Naive thymus-derived CD8-positive, alpha-beta T cell (primary cell): ENCODE data around the gene GAB4. TPM values are rescaled to one million over a fixed set of nuclear protein-coding genes. Genes with fewer than 3 reads are reported as not detected.
A peak's percentile ranks its signal among the peaks of the same experiment; 100 is the strongest.

Experiments used
- ATAC-seq, 2 donors: fragments of 150-1000 bp; cut with Tn5 transposase in 1 of 2; sonication (Bioruptor Pico), chemical (Tn5 transposase) in 1 of 2; 1 replicate in 1 of 2; 2 replicates in 1 of 2; pipeline ENCODE4 v1.10.0; 2021; ENCODE audit warnings: mild to moderate bottlenecking in 2 of 2, moderate library complexity in 2 of 2
- POLR2A ChIA-PET: fragments of 350-600 bp; sonication (Branson Sonifier 250); formaldehyde crosslinking; loops from one replicate; lab custom pipeline; 2021; ENCODE audit warnings: antibody characterized with exemption; lab: Charles Lee
- DNase-seq, 10 donors: peaks; one replicate each; pipeline versions ENCODE4 v3.0.0 to v3.0.0-alpha.2; 2020 to 2022
- H3K27ac Mint-ChIP-seq, 10 donors: one replicate each; pipeline ENCODE4 v1.8.0; 2020 to 2022; ENCODE audit warnings: mild to moderate bottlenecking in 10 of 10, mixed read lengths in 10 of 10, moderate library complexity in 4 of 10, inconsistent platforms in 1 of 10
- H3K27me3 Mint-ChIP-seq, 5 donors: one replicate each; pipeline ENCODE4 v1.8.0; 2021 to 2022; ENCODE audit warnings: mixed read lengths in 5 of 5
- H3K36me3 Mint-ChIP-seq, 3 donors: one replicate each; pipeline ENCODE4 v1.8.0; 2020 to 2022; ENCODE audit warnings: mixed read lengths in 3 of 3, mild to moderate bottlenecking in 2 of 3, inconsistent platforms in 1 of 3
- H3K4me1 Mint-ChIP-seq, 4 donors: one replicate each; pipeline ENCODE4 v1.8.0; 2021 to 2022; ENCODE audit warnings: mixed read lengths in 4 of 4
- H3K4me3 Mint-ChIP-seq, 10 donors: one replicate each; pipeline ENCODE4 v1.8.0; 2020 to 2022; ENCODE audit warnings: mild to moderate bottlenecking in 10 of 10, mixed read lengths in 10 of 10, moderate library complexity in 6 of 10, inconsistent platforms in 1 of 10
- H3K9me3 Mint-ChIP-seq, 9 donors: one replicate each; pipeline ENCODE4 v1.8.0; 2020 to 2022; ENCODE audit warnings: mixed read lengths in 9 of 9, mild to moderate bottlenecking in 3 of 9, inconsistent platforms in 1 of 9, moderate library complexity in 1 of 9
- polyA plus RNA-seq, 3 donors: library from polyadenylated mRNA; unstranded; fragments of 300-500 nt; fragmentation: Illumina TruSeq; gene quantifications; one replicate each; pipeline ENCODE4 v1.2.3, GENCODE V29; 2021
- total RNA-seq, 8 experiments: library from RNA in 2 of 8; stranded (reverse) in 2 of 8; gene quantifications; one replicate each; pipeline ENCODE4 v1.2.3 and lab custom pipeline; 2021 to 2026

The GAB4 gene
- total and polyA plus RNA-seq, 5 experiments from 2014 or later, result 1.1 to 1.6 TPM; not detected in 3

DNA sequence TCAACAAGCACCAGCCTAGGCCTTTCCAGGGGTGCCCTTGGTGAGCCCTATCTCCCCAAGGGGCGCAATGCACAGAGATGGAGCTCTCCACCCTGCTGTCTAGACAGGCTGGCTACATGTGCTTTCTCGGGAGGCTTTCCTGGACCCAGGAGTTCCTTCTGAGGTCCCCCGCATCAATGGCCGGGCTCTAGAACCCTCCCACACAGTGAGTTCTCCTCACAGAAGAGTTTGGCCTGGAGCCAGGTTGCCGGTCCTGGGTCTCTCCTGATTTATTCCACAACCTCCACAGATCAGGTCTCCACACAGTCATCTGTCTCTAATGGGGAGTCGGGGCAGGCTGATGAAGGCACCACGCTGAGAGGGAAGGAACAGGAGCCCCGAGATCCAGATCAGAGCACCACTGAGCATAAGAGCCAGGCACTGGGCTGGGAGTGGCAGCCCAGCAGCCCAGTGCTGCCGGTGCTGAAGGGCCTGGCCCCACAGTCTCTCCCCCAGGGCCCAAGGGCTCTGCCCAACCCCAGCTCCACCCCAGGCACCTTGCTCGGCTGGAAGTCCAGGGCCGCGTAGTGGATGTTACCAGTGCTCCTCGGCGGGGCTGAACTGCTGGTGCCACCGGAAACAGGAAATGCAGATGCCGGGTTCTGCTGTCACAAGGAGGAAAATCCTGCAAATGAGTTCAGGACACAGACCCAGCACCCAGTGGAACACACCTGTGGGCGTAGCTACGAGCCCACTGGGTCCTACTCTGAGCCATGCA lies 44.7 kb downstream of the GAB4 start:
- H3K36me3 Mint-ChIP-seq, result peaks cover 0 to 2% (median 0%) of the 10 kb centered on the region in 3 donors
- H3K4me3 Mint-ChIP-seq, result no peak overlapping the region
- ATAC-seq (no peak), DNase-seq (no peak)
- peaks cover 0 to under 1% (median 0%) of the 10 kb centered on the region in 4 donors for H3K4me1 Mint-ChIP-seq
- POLR2A ChIA-PET, result no interaction called here
- peaks cover 0 to 9% (median 0%) of the 10 kb centered on the region in 5 donors for H3K27me3 Mint-ChIP-seq
- H3K9me3 Mint-ChIP-seq, result no peaks in the 10 kb centered on the region
- H3K27ac Mint-ChIP-seq, result no peak overlapping the region

DNA sequence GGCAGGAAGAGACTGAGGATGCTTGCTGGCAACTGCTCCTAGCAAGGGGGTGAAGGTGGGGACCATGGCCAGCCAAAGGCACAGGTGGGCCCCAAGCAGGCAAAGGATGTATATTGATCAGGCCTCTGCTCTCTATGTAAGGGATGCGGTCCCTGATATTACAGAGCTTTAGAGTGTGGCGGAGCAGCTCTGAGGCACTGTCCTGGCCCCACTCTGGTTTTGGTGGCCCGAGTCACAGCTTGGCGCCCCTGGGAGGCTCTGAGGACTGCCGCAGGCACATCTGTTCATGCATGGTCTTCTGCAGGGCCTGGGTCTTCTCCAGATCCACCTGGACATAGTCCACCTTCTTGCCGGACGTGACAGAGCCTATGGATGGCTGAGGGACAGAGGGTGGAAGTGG lies 45.5 kb downstream of the GAB4 start:
- H3K27ac Mint-ChIP-seq, result peak overlapping the region in 1 of 10 donors; percentile 13
- peaks cover 0 to 9% (median 0%) of the 10 kb centered on the region in 5 donors for H3K27me3 Mint-ChIP-seq
- no peak overlapping the region for H3K4me3 Mint-ChIP-seq
- peaks cover 0 to 2% (median 0%) of the 10 kb centered on the region in 3 donors for H3K36me3 Mint-ChIP-seq
- POLR2A ChIA-PET, result no interaction called here
- ATAC-seq (no peak), DNase-seq (no peak)
- no peaks in the 10 kb centered on the region for H3K9me3 Mint-ChIP-seq
- H3K4me1 Mint-ChIP-seq, result no peaks in the 10 kb centered on the region

DNA sequence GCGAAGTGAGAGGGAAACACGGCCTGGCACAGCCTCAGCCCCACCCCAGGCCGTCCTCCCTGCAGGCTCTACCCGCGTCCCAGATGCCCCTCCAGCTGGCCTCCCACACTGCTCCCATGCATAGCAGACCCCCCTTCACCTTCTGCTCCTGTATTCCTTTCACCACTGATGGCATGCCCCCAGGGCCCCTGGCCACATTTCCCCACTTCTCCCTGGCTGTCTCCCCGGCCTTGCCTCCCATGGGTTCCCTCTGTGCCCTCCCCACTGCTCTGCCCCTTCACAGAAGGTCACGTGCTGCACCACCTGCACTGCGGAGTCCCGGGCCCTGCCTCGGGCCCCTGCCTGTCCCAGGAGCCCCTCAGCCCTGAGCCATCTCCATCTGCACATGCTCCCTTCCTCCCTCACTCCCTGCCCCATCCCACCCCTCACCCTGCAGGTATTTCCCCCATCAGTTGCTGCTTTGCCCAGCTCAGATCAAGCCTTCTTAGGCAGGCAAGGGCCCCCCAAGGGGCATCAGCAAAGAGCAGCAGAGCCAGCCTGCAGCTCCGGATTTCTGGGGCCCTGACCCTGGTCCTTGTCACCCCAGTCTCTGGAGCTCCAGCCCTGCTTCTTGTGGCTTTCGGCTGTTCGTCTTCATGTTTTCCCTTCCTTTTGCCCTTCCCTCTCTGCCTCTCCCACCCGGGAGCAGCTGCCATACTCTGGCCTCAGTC lies 46.4 kb downstream of the GAB4 start:
- H3K27me3 Mint-ChIP-seq, result peaks cover 0 to 9% (median 0%) of the 10 kb centered on the region in 5 donors
- no peak for ATAC-seq
- H3K27ac Mint-ChIP-seq, result peak overlapping the region in 1 of 10 donors; percentile 13
- H3K36me3 Mint-ChIP-seq, result peaks cover 0 to 2% (median 0%) of the 10 kb centered on the region in 3 donors
- H3K4me1 Mint-ChIP-seq, result peaks cover 0 to 5% (median 0%) of the 10 kb centered on the region in 4 donors
- H3K9me3 Mint-ChIP-seq, result no peaks in the 10 kb centered on the region
- H3K4me3 Mint-ChIP-seq, result no peak overlapping the region
- no peak for DNase-seq
- POLR2A ChIA-PET, result no interaction called here

DNA sequence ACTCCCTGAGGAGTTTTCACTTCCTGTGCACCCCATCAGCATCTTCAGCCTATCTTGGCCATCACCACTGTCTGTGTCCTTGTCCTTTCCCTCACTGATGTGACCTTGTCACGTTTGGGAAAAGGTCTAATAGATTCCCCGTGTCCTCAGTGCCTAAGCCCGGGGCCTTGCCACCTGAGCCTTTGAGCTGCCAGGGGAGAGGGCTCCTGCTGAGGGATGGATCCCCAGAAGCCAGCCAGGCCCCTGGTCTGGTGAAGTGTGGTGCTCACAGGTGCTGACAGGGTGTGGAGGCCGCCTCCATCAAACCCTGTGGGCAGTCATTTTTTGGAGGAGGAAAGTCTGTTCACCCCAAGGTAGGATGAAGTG lies 47.2 kb downstream of the GAB4 start:
- POLR2A ChIA-PET, result no interaction called here

DNA sequence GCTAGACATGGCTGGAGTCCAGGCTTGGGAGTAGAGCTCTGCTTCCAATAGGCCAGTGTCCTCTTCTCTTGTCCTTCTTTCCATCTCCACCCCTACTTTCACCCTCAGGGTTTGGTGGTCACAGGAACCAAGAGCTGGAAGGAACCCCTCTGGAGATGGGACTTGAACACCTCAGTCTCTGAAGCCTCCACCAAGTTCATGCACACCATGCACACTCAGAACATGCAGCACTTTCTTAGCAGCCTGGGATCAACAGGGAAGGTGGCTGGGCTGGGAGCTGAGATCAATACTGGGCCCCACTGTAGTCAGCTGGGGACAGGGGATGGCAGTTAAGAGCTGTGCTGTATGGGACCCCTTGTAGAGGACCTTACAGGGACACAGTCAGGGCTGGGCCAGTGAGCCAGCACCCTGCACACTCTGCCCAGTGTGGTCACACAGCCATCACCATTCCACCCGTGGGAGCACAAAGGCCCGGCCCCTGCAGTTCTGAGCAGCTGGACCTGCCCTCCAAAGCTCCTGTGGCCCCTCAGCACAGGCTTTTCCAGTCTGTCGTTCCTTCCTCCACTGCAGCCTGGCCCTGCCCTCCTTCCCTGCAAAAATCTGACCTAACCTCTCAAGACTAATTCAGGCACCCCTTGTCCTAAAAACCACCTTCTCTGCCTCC lies 47.7 kb downstream of the GAB4 start:
- POLR2A ChIA-PET, result no interaction called here
- H3K36me3 Mint-ChIP-seq, result no peaks in the 10 kb centered on the region
- H3K9me3 Mint-ChIP-seq, result no peaks in the 10 kb centered on the region
- peak overlapping the region in 2 of 10 donors; percentile 1 to 34 for H3K27ac Mint-ChIP-seq
- no peak for ATAC-seq
- peaks cover 5 to 16% (median 8%) of the 10 kb centered on the region in 4 donors for H3K4me1 Mint-ChIP-seq
- no peak overlapping the region for H3K4me3 Mint-ChIP-seq
- peaks cover 0 to 4% (median 0%) of the 10 kb centered on the region in 5 donors for H3K27me3 Mint-ChIP-seq
- no peak for DNase-seq

More for the DNA sequence above, 47.2 kb downstream of the GAB4 start:
- H3K27me3 Mint-ChIP-seq, result peaks cover 0 to 4% (median 0%) of the 10 kb centered on the region in 5 donors
- ATAC-seq, result no peak
- no peak overlapping the region for H3K4me3 Mint-ChIP-seq
- H3K27ac Mint-ChIP-seq, result peak overlapping the region in 2 of 10 donors; percentile 1 to 34
- no peak for DNase-seq
- H3K9me3 Mint-ChIP-seq, result no peaks in the 10 kb centered on the region
- H3K36me3 Mint-ChIP-seq, result no peaks in the 10 kb centered on the region
- H3K4me1 Mint-ChIP-seq, result peaks cover 2 to 10% (median 5%) of the 10 kb centered on the region in 4 donors

DNA sequence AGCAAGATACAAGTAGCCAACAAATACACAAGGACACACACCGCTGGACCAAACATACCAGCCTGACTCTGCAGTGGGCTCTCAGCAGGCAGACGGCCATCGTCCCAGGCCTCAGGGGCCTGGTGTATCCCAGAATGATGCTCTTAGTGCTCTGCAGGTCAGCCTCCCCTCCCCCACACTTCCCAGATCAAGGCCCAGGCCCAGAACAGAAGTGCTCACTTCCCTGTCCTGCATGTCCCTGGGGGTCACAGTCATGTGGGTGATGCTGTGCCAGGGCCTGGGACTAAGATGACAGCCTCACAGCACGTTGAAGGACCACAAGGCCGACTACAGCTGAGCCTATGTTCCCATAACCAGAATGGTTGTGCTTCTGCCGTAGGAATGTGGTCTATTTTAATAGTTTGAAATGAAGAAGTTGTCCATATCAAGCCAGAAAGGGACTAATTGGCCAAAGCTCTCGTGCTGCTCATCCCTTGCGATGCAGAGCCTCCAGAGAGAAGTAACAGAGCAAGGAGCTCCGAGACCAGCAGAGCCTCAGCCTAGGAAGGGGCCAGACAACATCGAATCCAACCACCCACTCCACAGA lies 48.6 kb downstream of the GAB4 start:
- peaks cover 7 to 22% (median 10%) of the 10 kb centered on the region in 4 donors for H3K4me1 Mint-ChIP-seq
- H3K27me3 Mint-ChIP-seq, result peaks cover 0 to 3% (median 0%) of the 10 kb centered on the region in 5 donors
- H3K27ac Mint-ChIP-seq, result no peak overlapping the region
- H3K36me3 Mint-ChIP-seq, result no peaks in the 10 kb centered on the region
- H3K9me3 Mint-ChIP-seq, result no peaks in the 10 kb centered on the region
- POLR2A ChIA-PET, result no interaction called here
- H3K4me3 Mint-ChIP-seq, result no peak overlapping the region
- no peak for ATAC-seq
- DNase-seq, result no peak

DNA sequence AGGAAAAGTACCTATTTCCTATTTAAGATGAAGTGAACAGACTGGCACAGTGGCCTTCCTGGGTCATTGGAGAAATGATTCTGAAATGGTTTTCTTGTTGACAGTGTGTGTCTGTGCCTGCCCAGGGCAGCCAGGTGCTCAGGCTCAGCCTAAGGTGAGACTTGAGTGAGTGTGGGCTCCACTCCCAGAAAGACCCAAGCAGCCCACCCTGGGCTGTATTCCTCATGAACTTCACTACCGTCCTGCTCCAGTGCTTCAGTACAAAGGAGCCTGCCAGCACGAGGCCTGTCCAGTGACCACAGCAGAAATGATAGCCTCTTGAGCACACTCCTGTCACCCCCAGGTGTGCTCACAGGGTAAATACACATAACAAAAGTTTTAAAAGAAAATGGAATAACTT lies 49.5 kb downstream of the GAB4 start:
- H3K27me3 Mint-ChIP-seq, result no peaks in the 10 kb centered on the region
- H3K4me1 Mint-ChIP-seq, result peaks cover 7 to 22% (median 10%) of the 10 kb centered on the region in 4 donors
- no peak overlapping the region for H3K27ac Mint-ChIP-seq
- H3K9me3 Mint-ChIP-seq, result no peaks in the 10 kb centered on the region
- ATAC-seq (no peak), DNase-seq (no peak)
- POLR2A ChIA-PET, result no interaction called here
- H3K4me3 Mint-ChIP-seq, result no peak overlapping the region
- no peaks in the 10 kb centered on the region for H3K36me3 Mint-ChIP-seq

DNA sequence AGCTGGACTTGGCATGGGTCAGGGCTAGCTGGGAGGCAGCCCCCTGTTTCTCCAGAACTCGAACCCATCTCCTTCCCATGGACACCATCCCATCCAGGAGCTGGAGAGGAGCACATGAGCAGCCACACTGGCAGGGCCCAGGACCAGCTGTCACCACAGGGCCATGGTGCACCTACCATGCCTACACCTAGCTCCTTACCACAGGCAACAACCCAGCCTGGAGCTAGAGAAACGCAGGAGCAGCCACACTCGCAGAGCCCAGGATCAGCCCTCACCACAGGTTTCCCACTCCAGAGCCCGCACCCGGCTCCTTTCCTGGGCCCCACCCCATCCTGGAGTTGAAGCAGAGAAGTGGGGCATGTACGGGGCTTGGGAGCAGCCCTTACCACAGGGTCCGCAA lies 50.2 kb downstream of the GAB4 start:
- POLR2A ChIA-PET, result no interaction called here
- Mint-ChIP-seq H3K9me3 (no peaks in the 10 kb centered on the region), H3K36me3 (no peaks in the 10 kb centered on the region), H3K4me3 (no peak overlapping the region), H3K4me1 (peaks cover 7 to 22% (median 10%) of the 10 kb centered on the region in 4 donors), H3K27ac (no peak overlapping the region), H3K27me3 (no peaks in the 10 kb centered on the region)
- no peak for ATAC-seq
- DNase-seq, result no peak

DNA sequence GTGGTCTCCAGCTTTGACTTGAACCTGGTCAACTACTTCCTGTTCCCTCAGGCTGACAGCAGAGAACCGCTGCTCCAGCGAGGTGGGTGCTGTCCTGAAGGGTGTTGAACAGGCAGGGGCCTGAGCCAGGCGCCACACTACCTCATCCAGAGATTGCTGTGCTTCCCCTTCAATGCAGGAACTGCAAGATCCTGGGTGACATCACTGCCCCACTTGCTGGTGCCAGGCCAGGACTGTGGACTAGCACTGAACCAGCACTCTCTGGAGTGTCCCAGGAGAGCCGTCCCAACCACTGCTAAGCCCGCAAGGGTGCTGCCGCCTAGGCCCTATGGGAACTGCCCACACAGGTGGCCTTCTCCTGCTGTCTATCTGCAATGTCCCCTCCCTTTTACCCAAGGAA lies 51.7 kb downstream of the GAB4 start:
- no peaks in the 10 kb centered on the region for H3K27me3 Mint-ChIP-seq
- no peak overlapping the region for H3K27ac Mint-ChIP-seq
- H3K4me3 Mint-ChIP-seq, result no peak overlapping the region
- H3K4me1 Mint-ChIP-seq, result peaks cover 7 to 22% (median 10%) of the 10 kb centered on the region in 4 donors
- no peaks in the 10 kb centered on the region for H3K9me3 Mint-ChIP-seq
- ATAC-seq (no peak), DNase-seq (no peak)
- POLR2A ChIA-PET, result no interaction called here
- no peaks in the 10 kb centered on the region for H3K36me3 Mint-ChIP-seq

DNA sequence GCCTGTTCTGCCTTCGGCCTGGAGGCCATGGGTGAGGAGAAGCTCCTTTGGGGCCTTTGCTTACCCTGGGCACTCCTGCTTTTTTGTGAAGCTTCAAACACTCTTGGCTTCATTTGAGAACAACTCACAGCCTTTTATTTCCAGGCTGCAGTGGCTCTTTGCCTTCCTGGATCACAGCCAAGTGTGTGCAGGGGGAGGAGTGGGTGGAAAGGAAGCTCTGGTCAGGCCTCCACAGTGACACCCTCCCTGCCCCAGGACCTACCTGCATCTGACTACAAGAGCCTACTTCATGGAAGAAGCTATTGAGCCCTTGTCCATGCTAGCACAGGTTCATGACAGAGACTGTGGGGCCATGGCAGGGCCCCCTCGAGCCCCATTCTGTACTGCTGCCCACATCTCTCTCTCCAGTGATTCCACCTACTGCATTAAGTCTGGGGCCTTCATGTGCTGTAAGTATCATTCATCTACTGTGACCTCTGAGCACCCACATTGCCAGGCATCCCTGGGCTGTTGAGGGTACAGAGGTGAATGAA lies 52.3 kb downstream of the GAB4 start:
- Mint-ChIP-seq H3K27me3 (no peaks in the 10 kb centered on the region), H3K9me3 (no peaks in the 10 kb centered on the region), H3K4me1 (peaks cover 7 to 22% (median 10%) of the 10 kb centered on the region in 4 donors), H3K4me3 (no peak overlapping the region), H3K27ac (peak overlapping the region in 2 of 10 donors; percentile 48 to 50), H3K36me3 (no peaks in the 10 kb centered on the region)
- ATAC-seq (no peak), DNase-seq (peak in 6 of 10 donors; percentile 10 to 71 (median 20))
- POLR2A ChIA-PET, result no interaction called here

DNA sequence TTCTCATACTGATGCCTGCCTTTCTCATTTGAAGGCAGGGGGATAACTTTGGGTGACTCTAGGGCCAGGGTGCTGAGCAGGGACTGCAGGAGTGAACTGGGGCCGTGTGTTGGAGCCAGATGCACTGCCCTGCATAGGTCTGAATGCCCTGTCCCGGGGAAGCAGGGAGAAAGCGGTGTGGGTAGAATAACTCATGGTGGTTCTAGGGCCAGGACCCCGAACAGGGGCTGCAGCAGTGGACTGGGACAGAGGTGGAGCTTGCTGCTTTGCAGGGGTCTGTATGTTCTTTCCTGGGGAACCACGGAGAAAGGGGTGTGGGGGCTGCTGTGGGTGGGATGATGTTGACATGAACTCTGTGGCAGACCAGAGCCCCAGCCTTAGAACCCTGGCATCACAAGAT lies 52.9 kb downstream of the GAB4 start:
- Mint-ChIP-seq H3K4me1 (peaks cover 7 to 22% (median 10%) of the 10 kb centered on the region in 4 donors), H3K27ac (peak overlapping the region in 1 of 10 donors; percentile 80), H3K36me3 (no peaks in the 10 kb centered on the region), H3K9me3 (no peaks in the 10 kb centered on the region), H3K27me3 (no peaks in the 10 kb centered on the region), H3K4me3 (no peak overlapping the region)
- ATAC-seq (no peak), DNase-seq (no peak)
- POLR2A ChIA-PET, result interaction anchor here (0.5 kb wide), 1 partner anchor 822 kb away, joined by 6 read pairs; no protein-coding TSS in a partner anchor

DNA sequence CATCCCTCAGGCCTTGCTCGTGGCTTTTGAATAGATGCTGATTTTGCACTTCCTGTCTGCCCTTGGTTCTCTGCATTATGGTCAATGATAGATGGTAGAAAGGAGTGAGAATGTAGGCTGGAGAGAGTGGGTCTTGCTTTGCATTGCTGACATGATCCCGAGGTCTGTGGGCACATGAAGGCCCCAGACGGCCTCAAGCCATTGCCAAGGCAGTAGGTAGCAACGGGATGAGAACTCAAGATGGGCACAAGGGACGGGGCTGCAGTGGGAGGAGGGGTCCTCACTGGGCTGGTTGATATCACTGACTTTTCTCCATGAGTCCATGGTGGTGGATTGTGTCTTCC lies 54.0 kb downstream of the GAB4 start:
- no peak for DNase-seq
- peak overlapping the region in 1 of 10 donors; percentile 32 for H3K27ac Mint-ChIP-seq
- no peaks in the 10 kb centered on the region for H3K36me3 Mint-ChIP-seq
- ATAC-seq, result no peak
- no peaks in the 10 kb centered on the region for H3K9me3 Mint-ChIP-seq
- H3K27me3 Mint-ChIP-seq, result no peaks in the 10 kb centered on the region
- POLR2A ChIA-PET, result no interaction called here
- peaks cover 7 to 22% (median 10%) of the 10 kb centered on the region in 4 donors for H3K4me1 Mint-ChIP-seq
- H3K4me3 Mint-ChIP-seq, result no peak overlapping the region
